Thyroid gland (tissue), 4 donors: ENCODE data around the gene RIPOR1.

Experiments
- POLR2A ChIP-seq, 2 donors: fragments of 450-650 bp; IDR thresholded peaks; one replicate each; pipeline ENCODE4 v1.6.1; 2017; ENCODE audit warnings: antibody characterized with exemption in 2 of 2, mild to moderate bottlenecking in 2 of 2, moderate library complexity in 1 of 2
- TF ChIP-seq, protein P1 (sequence below), 6 experiments: fragments of 200-600 bp in 3 of 6; fragments of 450-650 bp in 3 of 6; sonication (generic) in 3 of 6; IDR thresholded peaks; one replicate each; pipeline ENCODE4 v1.5.1; 2016 to 2019; ENCODE audit warnings: antibody characterized with exemption in 6 of 6, mild to moderate bottlenecking in 2 of 6, inconsistent platforms in 1 of 6, moderate library complexity in 1 of 6

DNA sequence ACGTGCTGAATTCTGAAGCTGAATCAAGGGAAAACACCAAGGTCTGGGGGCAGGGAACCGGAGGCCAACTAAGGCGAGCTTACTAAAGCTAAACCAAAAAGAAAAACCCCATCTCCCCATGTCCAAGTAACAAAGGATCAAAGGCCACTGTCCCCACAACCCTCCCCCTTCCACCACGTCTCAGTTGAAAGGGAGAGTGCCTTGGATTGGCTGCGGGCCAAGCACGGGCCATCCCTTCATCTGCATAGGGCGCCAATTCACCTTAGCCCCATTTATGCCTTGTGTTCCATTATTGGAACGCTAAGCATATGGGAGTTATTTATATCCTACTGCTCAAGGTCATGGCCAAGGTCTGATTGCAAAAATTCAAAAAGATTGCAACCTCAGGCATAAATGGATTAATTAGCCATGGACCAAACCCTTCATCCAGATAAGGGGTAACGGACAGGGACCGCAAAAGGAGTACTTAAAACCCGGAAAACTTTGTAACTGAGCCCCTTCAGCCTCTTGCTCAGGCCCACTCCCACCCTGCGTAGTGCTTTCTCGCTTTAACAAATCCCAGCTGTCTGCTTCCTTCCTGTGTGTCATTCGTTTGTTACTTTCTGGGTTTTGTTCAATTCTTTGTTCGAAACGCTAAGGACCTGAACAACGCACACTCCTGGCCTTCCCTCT is 46.9 kb upstream of the RIPOR1 start:
- TF ChIP-seq, protein P1, sequence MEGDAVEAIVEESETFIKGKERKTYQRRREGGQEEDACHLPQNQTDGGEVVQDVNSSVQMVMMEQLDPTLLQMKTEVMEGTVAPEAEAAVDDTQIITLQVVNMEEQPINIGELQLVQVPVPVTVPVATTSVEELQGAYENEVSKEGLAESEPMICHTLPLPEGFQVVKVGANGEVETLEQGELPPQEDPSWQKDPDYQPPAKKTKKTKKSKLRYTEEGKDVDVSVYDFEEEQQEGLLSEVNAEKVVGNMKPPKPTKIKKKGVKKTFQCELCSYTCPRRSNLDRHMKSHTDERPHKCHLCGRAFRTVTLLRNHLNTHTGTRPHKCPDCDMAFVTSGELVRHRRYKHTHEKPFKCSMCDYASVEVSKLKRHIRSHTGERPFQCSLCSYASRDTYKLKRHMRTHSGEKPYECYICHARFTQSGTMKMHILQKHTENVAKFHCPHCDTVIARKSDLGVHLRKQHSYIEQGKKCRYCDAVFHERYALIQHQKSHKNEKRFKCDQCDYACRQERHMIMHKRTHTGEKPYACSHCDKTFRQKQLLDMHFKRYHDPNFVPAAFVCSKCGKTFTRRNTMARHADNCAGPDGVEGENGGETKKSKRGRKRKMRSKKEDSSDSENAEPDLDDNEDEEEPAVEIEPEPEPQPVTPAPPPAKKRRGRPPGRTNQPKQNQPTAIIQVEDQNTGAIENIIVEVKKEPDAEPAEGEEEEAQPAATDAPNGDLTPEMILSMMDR (IDR thresholded peaks at IDR 0.05): no peak
- no peak for TF ChIP-seq POLR2A (IDR thresholded peaks at IDR 0.05)
